HepG2 (cell line): ENCODE data around the gene LINGO1. TPM values are rescaled to one million over a fixed set of nuclear protein-coding genes. Genes with fewer than 3 reads are reported as not detected.
A peak's percentile ranks its signal among the peaks of the same experiment; 100 is the strongest.

Experiments used
- ATAC-seq: fragments of 200-7000 bp; cut with Tn5 transposase; 3 replicates; pipeline ENCODE4 v1.9.1; 2020; ENCODE audit warnings: mild to moderate bottlenecking, moderate library complexity
- BruUV-seq: library from RNA; stranded (reverse); fragments of 400-500 nt; replicated peaks from 2 replicates; lab custom pipeline; 2021; lab: Mats Ljungman, UMichigan
- CTCF ChIA-PET: fragments of 300-600 bp; formaldehyde crosslinking; extraction: SDS; loops from one replicate; lab custom pipeline; 2021; ENCODE audit warnings: low total read pairs, inconsistent platforms, low intra/inter-chr PET ratio; lab: Yijun Ruan, JAX
- POLR2A ChIA-PET: fragments of 350-600 bp; sonication (Branson Sonifier 250); formaldehyde crosslinking; loops from one replicate; lab custom pipeline; 2020; ENCODE audit warnings: antibody characterized with exemption, inconsistent platforms; lab: Yijun Ruan, JAX
- DNase-seq: peaks from one replicate; pipeline ENCODE4 v3.0.0-alpha.2; 2015; ENCODE audit warnings: low spot score
- FAIRE-seq: peaks from 3 replicates; lab custom pipeline; 2011; peaks lifted over from hg19 to GRCh38; lab: Jason Lieb, UNC
- H2AFZ ChIP-seq: one replicate; pipeline ENCODE4 v1.6.1; 2011; ENCODE audit warnings: low read length, inconsistent platforms
- H3K27ac ChIP-seq: fragments of 300-600 bp; 3 replicates; pipeline ENCODE4 v1.8.0; 2011; ENCODE audit warnings: mixed run types, mild to moderate bottlenecking, mixed read lengths, low read length, inconsistent platforms; ENCODE audit not compliant: insufficient read depth; ENCODE audit errors: extremely low read length
- H3K27me3 ChIP-seq, 2 experiments: fragments of 200-600 bp in 1 of 2; 2 replicates in 1 of 2; 3 replicates in 1 of 2; pipeline versions ENCODE4 v1.6.0 to v1.8.0; 2011; ENCODE audit warnings: low read length in 2 of 2, mild to moderate bottlenecking in 2 of 2, moderate library complexity in 2 of 2, inconsistent platforms in 1 of 2; ENCODE audit not compliant: insufficient read depth in 2 of 2, control insufficient read depth in 1 of 2
- H3K36me3 ChIP-seq, 2 experiments: fragments of 200-600 bp in 1 of 2; replicated peaks in 1 of 2; 2 replicates in 1 of 2; 3 replicates in 1 of 2; pipeline versions ENCODE4 v1.5.1 to v1.8.0; 2011; ENCODE audit warnings: low read length in 2 of 2, inconsistent platforms in 1 of 2; ENCODE audit not compliant: insufficient read depth in 2 of 2, control insufficient read depth in 1 of 2
- H3K4me1 ChIP-seq: 2 replicates; pipeline ENCODE4 v1.5.1; 2012; ENCODE audit warnings: low read length, inconsistent platforms; ENCODE audit not compliant: insufficient read depth
- H3K4me2 ChIP-seq: 2 replicates; pipeline ENCODE4 v1.6.0; 2011; ENCODE audit warnings: low read depth, low read length, inconsistent platforms
- H3K4me3 ChIP-seq, 3 experiments: fragments of 200-600 bp in 1 of 3; sonication (generic), shearing (Covaris generic) in 1 of 3; replicated peaks in 1 of 3; 2 replicates each; pipeline ENCODE4 v1.5.1; 2011 to 2016; ENCODE audit warnings: low read length in 3 of 3, inconsistent platforms in 2 of 3, low read depth in 2 of 3, mild to moderate bottlenecking in 2 of 3, control low read depth in 1 of 3, mixed read lengths in 1 of 3; ENCODE audit not compliant: insufficient read depth in 1 of 3
- H3K79me2 ChIP-seq: one replicate; pipeline ENCODE4 v1.6.1; 2011; ENCODE audit warnings: low read length, inconsistent platforms; ENCODE audit not compliant: insufficient read depth
- H3K9ac ChIP-seq: 2 replicates; pipeline ENCODE4 v1.6.0; 2011; ENCODE audit warnings: mild to moderate bottlenecking, low read depth, low read length, inconsistent platforms; ENCODE audit not compliant: insufficient read depth
- H3K9me3 ChIP-seq: 2 replicates; pipeline ENCODE4 v1.5.1; 2012; ENCODE audit warnings: mild to moderate bottlenecking, low read length
- H4K20me1 ChIP-seq: 2 replicates; pipeline ENCODE4 v1.6.0; 2011; ENCODE audit warnings: inconsistent platforms, mild to moderate bottlenecking, low read length, moderate library complexity; ENCODE audit not compliant: insufficient read depth
- AKNA ChIP-seq: sonication (generic); formaldehyde crosslinking; IDR thresholded peaks from 2 replicates; pipeline ENCODE4 v1.4.0; 2020; ENCODE audit warnings: missing genetic modification reagents, borderline replicate concordance
- BCL3 ChIP-seq: sonication (generic); formaldehyde crosslinking; IDR thresholded peaks from 2 replicates; pipeline ENCODE4 v1.5.1; 2020; ENCODE audit warnings: mild to moderate bottlenecking, missing genetic modification reagents, moderate library complexity
- FOXK1 ChIP-seq: sonication (generic); formaldehyde crosslinking; IDR thresholded peaks from 2 replicates; pipeline ENCODE4 v1.4.0; 2020; ENCODE audit warnings: low read depth, missing genetic modification reagents, borderline replicate concordance
- POLR2A ChIP-seq, 2 experiments: IDR thresholded peaks; 2 replicates each; pipeline ENCODE4 v1.6.1; 2011; ENCODE audit warnings: low read depth in 2 of 2, low read length in 2 of 2, mild to moderate bottlenecking in 1 of 2, moderate library complexity in 1 of 2; ENCODE audit not compliant: insufficient read depth in 1 of 2
- RARG ChIP-seq: sonication (generic); formaldehyde crosslinking; IDR thresholded peaks from 2 replicates; pipeline ENCODE4 v1.4.0; 2020; ENCODE audit warnings: low read depth, mild to moderate bottlenecking, missing genetic modification reagents
- RORA ChIP-seq: sonication (generic); formaldehyde crosslinking; IDR thresholded peaks from 2 replicates; pipeline ENCODE4 v1.5.0; 2020; ENCODE audit warnings: mild to moderate bottlenecking, missing genetic modification reagents, moderate library complexity
- SOX13 ChIP-seq, 3 experiments: fragments of 450-650 bp in 1 of 3; sonication (generic) in 1 of 3; formaldehyde crosslinking in 1 of 3; IDR thresholded peaks in 2 of 3; conservative IDR thresholded peaks in 1 of 3; 2 replicates each; pipeline versions ENCODE4 v1.5.0 to v1.6.1; 2016 to 2020; ENCODE audit warnings: antibody characterized with exemption in 1 of 3, mild to moderate bottlenecking in 1 of 3, missing compliant biosample characterization in 1 of 3, missing genetic modification reagents in 1 of 3, moderate library complexity in 1 of 3
- ZBTB2 ChIP-seq: sonication (generic); formaldehyde crosslinking; IDR thresholded peaks from 2 replicates; pipeline ENCODE4 v1.8.0; 2022; ENCODE audit warnings: low read depth, missing genetic modification reagents
- ZNF331 ChIP-seq: sonication (generic); formaldehyde crosslinking; IDR thresholded peaks from 2 replicates; pipeline ENCODE4 v1.4.0; 2020; ENCODE audit warnings: missing genetic modification reagents
- ZNF512 ChIP-seq: sonication (generic); formaldehyde crosslinking; IDR thresholded peaks from 2 replicates; pipeline ENCODE4 v1.4.0; 2020; ENCODE audit warnings: mild to moderate bottlenecking, missing genetic modification reagents
- ZNF549 ChIP-seq: sonication (generic); formaldehyde crosslinking; IDR thresholded peaks from 2 replicates; pipeline ENCODE4 v1.5.0; 2020; ENCODE audit warnings: missing genetic modification reagents
- ZNF615 ChIP-seq: sonication (generic); formaldehyde crosslinking; IDR thresholded peaks from 2 replicates; pipeline ENCODE4 v1.5.0; 2020; ENCODE audit warnings: mild to moderate bottlenecking, missing genetic modification reagents, borderline replicate concordance
- ZNF768 ChIP-seq: sonication (generic); formaldehyde crosslinking; IDR thresholded peaks from 2 replicates; pipeline ENCODE4 v1.4.0; 2020; ENCODE audit warnings: missing genetic modification reagents
- ZNF839 ChIP-seq: sonication (generic); formaldehyde crosslinking; IDR thresholded peaks from 2 replicates; pipeline ENCODE4 v1.4.0; 2020; ENCODE audit warnings: missing genetic modification reagents, mild to moderate bottlenecking, borderline replicate concordance
- WGBS: methylation state at CpG from one replicate; pipeline ENCODE4 v1.1.6; 2017; ENCODE audit warnings: low lambda C conversion rate; 5-methylcytosine and 5-hydroxymethylcytosine counted together
- in situ Hi-C: cut with HindIII; loops from 2 replicates; pipeline ENCODE4 v1.10.0; 2017; ENCODE audit warnings: low pct_unique_long_range_greater_than_20kb; ENCODE audit not compliant: extremely low pct_ligation_motif_present
- intact Hi-C: fragments of 100-400 bp; cut with micrococcal nuclease; formaldehyde crosslinking; loops from one replicate; pipeline ENCODE4 v1.10.0; 2022; ENCODE audit not compliant: unreplicated experiment
- polyA plus RNA-seq, 8 experiments: library from polyadenylated mRNA; depleted of rRNA in 3 of 8; stranded (reverse) in 7 of 8; unstranded in 1 of 8; fragments of >200 nt; fragmentation: Illumina TruSeq in 4 of 8; extraction: Trizol in 4 of 8; gene quantifications; 2 replicates each; pipeline versions ENCODE4 v1.2.1 to v1.2.3, GENCODE V29; 2011 to 2016; ENCODE audit warnings: low read depth in 4 of 8, missing spikeins in 1 of 8, mixed read lengths in 1 of 8; ENCODE audit not compliant: insufficient read depth in 1 of 8
- total RNA-seq, 5 experiments: library from RNA; depleted of rRNA; stranded (reverse); fragments of >200 nt; fragmentation: Illumina TruSeq; extraction: Trizol; gene quantifications; 2 replicates each; pipeline ENCODE4 v1.2.3, GENCODE V29; 2016; ENCODE audit warnings: low read depth in 1 of 5

The LINGO1 gene
- total and polyA plus RNA-seq, 2 of the 13 experiments (the other 11 are each of a cell fraction or from before 2014, with no cell fraction given) = 0.07 TPM; not detected in 1

- H2AFZ ChIP-seq = no peak overlapping the region
- no peak overlapping the region for H3K27ac ChIP-seq
- no peaks in the 10 kb centered on the region for H3K79me2 ChIP-seq
- DNase-seq (no peak), FAIRE-seq (no peak), ATAC-seq (no peak)
- no peaks in the 10 kb centered on the region for H4K20me1 ChIP-seq
- intact Hi-C loops = no loop called here
- no peak overlapping the region for H3K4me3 ChIP-seq
- ChIA-PET POLR2A (no interaction called here), CTCF (no interaction called here)
- BruUV-seq = no TSS peak
- peaks cover 8% of the 10 kb centered on the region for H3K4me1 ChIP-seq
- H3K36me3 ChIP-seq = no peaks in the 10 kb centered on the region
- H3K4me2 ChIP-seq = no peak overlapping the region
- peaks cover 0 to 10% of the 10 kb centered on the region in 2 experiments; a peak in 2 of 5 replicates for H3K27me3 ChIP-seq
- no peaks in the 10 kb centered on the region for H3K9me3 ChIP-seq
- WGBS = 40% methylated on average over 2 of the region's 8 CpGs
- H3K9ac ChIP-seq = no peak overlapping the region
- in situ Hi-C loops = no loop called here
- TF ChIP-seq ZNF549 (CRISPR knock-in tag) = no peak
- TF ChIP-seq RORA (CRISPR knock-in tag) = no peak
- TF ChIP-seq ZNF331 (CRISPR knock-in tag) = no peak
- TF ChIP-seq POLR2A (IDR thresholded peaks at IDR 0.05; ENCODE audit: insufficient read depth in 1 of 2, low read depth in 2 of 2, low read length in 2 of 2) = no peak
- TF ChIP-seq AKNA = no peak
- TF ChIP-seq ZNF839 (CRISPR knock-in tag) = no peak
- TF ChIP-seq ZNF512 = no peak
- no peak for TF ChIP-seq ZNF615 (CRISPR knock-in tag)
- peak; percentile 85 for TF ChIP-seq ZNF768 (CRISPR knock-in tag)
- no peak for TF ChIP-seq BCL3 (CRISPR knock-in tag)
- no peak for TF ChIP-seq FOXK1 (CRISPR knock-in tag)
- TF ChIP-seq SOX13 (IDR thresholded peaks at IDR 0.05) = no peak
- no peak for TF ChIP-seq SOX13 (CRISPR knock-in tag; conservative IDR thresholded peaks at IDR 0.05 in 1 of 2, IDR thresholded peaks at IDR 0.05 in 1 of 2)
- no peak for TF ChIP-seq RARG
- TF ChIP-seq ZBTB2 (CRISPR knock-in tag) = no peak
These were observed 19.6 kb downstream of the LINGO1 start for GRCh38 chr15:77612958-77613601.
